AG10803 (cell line): ENCODE measurements around the gene CCDC40.

Source experiments
- DNase-seq: peaks from one replicate; pipeline ENCODE4 v3.0.0; 2010; ENCODE audit warnings: low read depth
- H3K4me3 ChIP-seq: 2 replicates; pipeline ENCODE4 v1.5.1; 2011; ENCODE audit warnings: mild to moderate bottlenecking, low read length, control low read depth
- CTCF ChIP-seq: conservative IDR thresholded peaks from 2 replicates; pipeline ENCODE4 v1.5.1; 2011; ENCODE audit warnings: mild to moderate bottlenecking, low read length, control low read depth, inconsistent platforms

The CCDC40 gene

GRCh38 chr17:80030730-80031410, 5.6 kb upstream of the CCDC40 start:
- no peak for DNase-seq
- no peak for TF ChIP-seq CTCF
- H3K4me3 ChIP-seq, result no peak overlapping the region

GRCh38 chr17:80031691-80032430, 4.6 kb upstream of the CCDC40 start:
- TF ChIP-seq CTCF, result no peak
- DNase-seq, result no peak
- no peak overlapping the region for H3K4me3 ChIP-seq

- H3K4me3 ChIP-seq, result no peak overlapping the region
- no peak for DNase-seq
- no peak for TF ChIP-seq CTCF
Measured at GRCh38 chr17:80032614-80033171, 3.7 kb upstream of the CCDC40 start.

GRCh38 chr17:80033840-80034239, 2.6 kb upstream of the CCDC40 start:
- no peak for TF ChIP-seq CTCF
- DNase-seq, result no peak
- H3K4me3 ChIP-seq, result no peak overlapping the region

GRCh38 chr17:80034791-80035686, 1.4 kb upstream of the CCDC40 start:
- H3K4me3 ChIP-seq, result peak overlapping the region; percentile 74
- no peak for TF ChIP-seq CTCF
- DNase-seq, result peak; percentile 36

- no peak for TF ChIP-seq CTCF
- no peak for DNase-seq
- peak within 1 kb of the TSS; percentile 89 for H3K4me3 ChIP-seq
Measured at GRCh38 chr17:80035687-80035936, 830 bp upstream of the CCDC40 start, which contains the start of gene TBC1D16. Gene TBC1D16, minus strand, starts transcription at chr17:80035872. Its CDS starts 22,325 bp downstream, at chr17:80013547.
